RCC 7860 (cell line): ENCODE results near the gene IKZF1.

Experiments
- DNase-seq: peaks from one replicate; pipeline ENCODE4 v3.0.0-alpha.2; 2015; ENCODE audit warnings: low spot score
- FAIRE-seq: peaks from 2 replicates; lab custom pipeline; 2012; peaks lifted over from hg19 to GRCh38; lab: Jason Lieb, UNC

Gene IKZF1

DNA sequence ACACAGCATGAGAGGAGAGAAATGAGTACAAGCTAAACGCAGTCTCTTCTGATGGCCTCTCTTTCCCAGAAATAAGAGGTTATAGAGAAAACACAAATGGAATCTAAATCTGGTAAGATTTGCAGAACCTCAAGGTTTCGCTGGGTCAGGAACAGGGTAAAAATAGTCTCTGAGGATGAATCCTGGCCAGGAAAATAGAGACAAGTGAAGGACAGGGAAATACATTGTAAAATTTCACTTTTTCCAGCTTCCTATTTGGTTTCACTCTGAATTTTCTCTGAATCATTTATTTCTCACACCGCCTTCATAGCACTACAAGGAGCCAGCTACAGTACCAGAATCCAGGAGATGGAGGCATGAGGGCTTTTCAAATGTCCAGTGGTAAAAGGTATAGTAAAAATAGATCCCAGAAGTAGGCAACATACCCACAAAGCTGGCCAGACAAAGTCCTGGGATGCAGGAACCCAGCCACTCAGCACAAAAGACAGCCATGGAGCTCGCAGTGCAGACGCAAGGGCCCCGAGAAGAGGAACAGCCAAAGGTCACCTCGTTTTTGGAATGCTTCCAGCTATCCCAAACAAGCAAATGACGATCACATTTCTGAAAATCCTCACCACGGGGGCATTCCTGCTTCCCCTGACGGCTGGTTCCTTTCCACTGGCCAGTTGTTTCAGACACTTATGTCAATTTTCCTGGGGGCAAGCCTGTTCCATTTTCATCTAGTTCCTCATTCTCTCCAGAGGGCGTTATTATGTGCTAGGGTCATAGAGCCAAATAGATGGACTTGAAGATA lies 21.5 kb upstream of the IKZF1 start:
- no peak for DNase-seq
- no peak for FAIRE-seq

GRCh38 chr7:50283731-50284130 lies 20.8 kb upstream of the IKZF1 start:
- FAIRE-seq (no peak), DNase-seq (no peak)

GRCh38 chr7:50284296-50284695 lies 20.2 kb upstream of the IKZF1 start:
- no peak for DNase-seq
- no peak for FAIRE-seq

DNA sequence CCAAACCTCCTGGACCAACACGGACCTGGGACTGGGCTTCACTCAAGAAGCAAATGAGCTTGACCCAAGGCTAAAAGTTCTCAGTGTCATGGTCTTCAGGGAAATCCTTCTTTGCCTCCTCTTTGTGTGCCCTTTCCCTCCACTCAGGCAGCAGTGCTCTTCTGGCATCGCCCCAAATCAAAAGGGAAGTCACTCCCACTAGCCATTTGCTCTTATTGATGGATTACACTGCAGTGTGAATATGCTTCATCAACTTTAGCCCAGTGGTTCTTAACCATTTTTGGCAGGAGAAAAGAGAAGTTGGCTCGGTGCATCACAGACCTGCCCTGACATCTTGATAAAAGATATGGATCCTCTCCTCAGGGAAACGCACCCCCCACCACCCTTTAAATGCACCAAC lies 19.2 kb upstream of the IKZF1 start:
- DNase-seq = no peak
- FAIRE-seq = no peak

DNA sequence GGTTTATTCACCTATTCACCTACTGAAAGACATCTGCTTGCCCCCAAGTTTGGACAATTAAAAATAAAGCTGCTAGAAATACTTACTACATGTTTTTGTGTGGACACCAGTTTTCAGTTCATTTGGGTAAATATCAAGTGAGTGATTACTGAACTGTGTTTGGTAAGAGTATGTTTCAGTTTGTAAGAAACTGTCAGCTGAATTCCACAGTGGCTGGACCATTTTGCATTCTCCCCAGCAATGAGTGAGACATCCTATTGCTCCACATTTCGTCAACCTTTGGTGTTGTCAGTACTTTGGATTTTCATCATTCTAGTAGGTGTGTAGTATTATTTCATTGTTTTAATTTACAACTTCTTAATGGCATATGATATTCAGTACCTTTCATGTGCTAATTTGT lies 17.4 kb upstream of the IKZF1 start:
- DNase-seq = no peak
- no peak for FAIRE-seq

DNA sequence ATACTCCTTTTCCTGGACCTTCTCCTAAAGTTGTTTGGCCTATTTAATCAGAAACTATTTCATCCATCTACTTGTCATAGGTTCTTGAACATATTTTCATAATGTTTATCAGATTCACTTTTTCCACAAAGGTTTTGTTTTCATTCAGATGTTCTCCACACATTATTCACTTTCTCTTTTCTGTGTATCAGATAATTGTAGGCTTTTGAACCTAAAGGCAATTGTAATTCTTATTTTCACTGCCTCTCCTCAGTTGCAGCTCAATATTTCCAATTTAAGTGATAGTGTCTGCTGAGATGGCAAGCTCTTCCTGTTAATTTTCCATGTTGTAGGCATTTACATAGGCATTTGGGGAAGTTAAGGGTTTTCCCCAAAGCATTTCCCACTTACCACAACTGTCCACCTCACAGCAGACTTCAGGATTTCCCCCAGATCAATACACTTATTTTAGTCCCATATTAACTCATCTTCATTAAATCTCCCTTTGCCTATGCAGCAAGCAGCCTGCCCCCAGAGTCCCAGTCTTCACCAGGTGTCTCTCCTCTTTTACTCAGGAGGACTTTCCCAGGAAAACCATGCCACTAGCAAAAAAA lies 12.3 kb upstream of the IKZF1 start:
- FAIRE-seq (no peak), DNase-seq (no peak)

GRCh38 chr7:50292763-50293162 lies 11.8 kb upstream of the IKZF1 start:
- FAIRE-seq = no peak
- DNase-seq = no peak

- FAIRE-seq = no peak
Measured at GRCh38 chr7:50293509-50294179, 10.9 kb upstream of the IKZF1 start.

DNA sequence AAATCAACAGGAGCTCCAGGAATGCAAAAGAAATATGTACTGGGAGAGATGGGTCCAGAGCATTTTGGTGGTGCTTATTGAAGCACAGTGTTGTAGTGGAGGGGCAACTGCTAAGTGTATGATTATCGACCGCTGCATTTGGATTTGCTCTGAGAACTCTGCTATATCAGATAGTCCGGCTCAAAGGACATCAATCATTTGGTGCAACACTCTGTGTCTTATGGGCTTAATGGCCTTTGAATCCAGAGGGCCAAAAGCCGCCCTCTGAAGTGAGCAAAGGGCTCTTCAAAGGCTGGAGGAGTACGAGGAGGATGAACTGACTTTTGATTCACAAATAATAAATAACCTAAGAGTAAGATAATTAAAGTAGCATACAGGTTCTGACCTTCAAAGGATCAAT lies 9.4 kb upstream of the IKZF1 start:
- FAIRE-seq (no peak), DNase-seq (no peak)

More at GRCh38 chr7:50293509-50294179, 10.9 kb upstream of the IKZF1 start:
- DNase-seq = no peak

DNA sequence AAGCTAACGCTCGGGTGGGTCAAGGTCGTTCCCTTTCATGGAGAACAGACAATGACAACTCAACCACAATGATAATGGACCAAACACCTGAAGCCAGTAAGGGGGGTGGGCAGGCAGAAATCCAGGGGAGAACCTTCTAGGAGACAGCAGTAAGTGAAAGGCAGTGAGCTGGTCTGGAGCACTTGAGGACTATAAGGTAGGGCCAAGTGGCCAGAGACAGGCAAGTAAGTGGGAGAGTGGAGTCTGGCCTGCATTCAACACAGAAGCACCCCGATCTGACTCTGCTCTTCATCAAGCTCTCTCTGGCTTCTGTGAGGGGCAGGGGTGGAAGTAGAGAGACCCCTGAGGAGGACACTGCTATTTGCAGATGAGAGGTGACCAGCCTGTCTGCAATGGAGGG lies 7.7 kb upstream of the IKZF1 start:
- no peak for DNase-seq
- FAIRE-seq = no peak

DNA sequence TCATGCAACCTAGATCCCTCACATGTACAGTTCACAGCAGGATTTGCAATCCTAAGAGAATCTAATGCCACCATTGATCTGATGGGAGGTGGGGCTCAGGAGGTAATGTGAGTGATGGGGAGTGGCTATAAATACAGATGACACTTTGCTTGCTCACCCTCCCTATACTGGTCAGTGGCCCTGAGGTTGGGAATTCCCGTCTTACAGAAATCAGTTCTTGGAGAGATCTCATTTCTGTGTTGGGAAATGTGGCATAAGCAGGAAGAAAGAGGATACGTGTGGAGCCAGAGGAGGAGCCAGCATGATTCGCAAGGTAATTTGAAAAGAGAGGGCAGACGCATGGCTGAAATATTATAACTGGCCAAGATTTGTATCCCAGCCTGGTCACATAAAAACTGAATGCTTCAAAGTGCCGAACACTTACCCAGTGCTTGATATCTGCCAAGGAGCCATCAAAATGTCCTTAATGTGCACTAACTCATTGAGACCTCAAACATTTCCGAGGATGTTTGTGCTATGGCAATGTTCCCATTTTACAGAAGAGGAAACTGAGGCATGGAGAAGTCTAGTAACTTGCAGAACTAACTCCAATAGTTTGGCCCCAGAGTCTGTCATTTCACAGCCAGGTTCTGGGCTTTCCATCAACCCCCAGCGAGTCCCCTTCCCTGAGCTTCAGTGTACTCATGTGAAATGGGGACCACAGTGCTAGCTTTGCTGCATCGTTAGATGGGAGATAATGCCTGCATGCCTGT lies 5.5 kb upstream of the IKZF1 start:
- no peak for FAIRE-seq
- no peak for DNase-seq

DNA sequence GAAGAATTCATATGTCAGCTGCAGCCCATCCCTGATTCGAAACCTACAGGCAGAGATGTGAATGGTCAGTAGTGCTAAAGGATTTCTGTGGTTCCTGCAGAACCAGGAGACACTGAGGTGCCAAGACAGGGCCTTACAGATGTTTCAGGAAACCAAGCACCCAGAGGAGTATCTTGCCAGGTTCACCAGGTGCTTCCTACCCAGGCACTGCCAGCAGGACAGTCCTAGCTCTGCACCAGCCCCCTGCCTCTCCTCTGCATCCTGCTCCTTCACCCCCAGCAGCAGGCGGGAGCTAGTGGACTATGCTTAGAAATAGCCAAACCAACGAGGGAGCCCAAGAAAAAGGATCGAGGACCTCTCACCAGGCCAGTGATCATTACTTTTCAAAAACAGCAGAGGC lies 4.2 kb upstream of the IKZF1 start:
- DNase-seq (no peak), FAIRE-seq (no peak)

- FAIRE-seq (no peak), DNase-seq (no peak)
Measured at GRCh38 chr7:50302486-50303334, 1.8 kb upstream of the IKZF1 start.

- DNase-seq = no peak
- no peak for FAIRE-seq
Measured at GRCh38 chr7:50303335-50304128, 984 bp upstream of the IKZF1 start.

- no peak for FAIRE-seq
Measured at GRCh38 chr7:50304911-50305582, 531 bp downstream of the IKZF1 start.

DNA sequence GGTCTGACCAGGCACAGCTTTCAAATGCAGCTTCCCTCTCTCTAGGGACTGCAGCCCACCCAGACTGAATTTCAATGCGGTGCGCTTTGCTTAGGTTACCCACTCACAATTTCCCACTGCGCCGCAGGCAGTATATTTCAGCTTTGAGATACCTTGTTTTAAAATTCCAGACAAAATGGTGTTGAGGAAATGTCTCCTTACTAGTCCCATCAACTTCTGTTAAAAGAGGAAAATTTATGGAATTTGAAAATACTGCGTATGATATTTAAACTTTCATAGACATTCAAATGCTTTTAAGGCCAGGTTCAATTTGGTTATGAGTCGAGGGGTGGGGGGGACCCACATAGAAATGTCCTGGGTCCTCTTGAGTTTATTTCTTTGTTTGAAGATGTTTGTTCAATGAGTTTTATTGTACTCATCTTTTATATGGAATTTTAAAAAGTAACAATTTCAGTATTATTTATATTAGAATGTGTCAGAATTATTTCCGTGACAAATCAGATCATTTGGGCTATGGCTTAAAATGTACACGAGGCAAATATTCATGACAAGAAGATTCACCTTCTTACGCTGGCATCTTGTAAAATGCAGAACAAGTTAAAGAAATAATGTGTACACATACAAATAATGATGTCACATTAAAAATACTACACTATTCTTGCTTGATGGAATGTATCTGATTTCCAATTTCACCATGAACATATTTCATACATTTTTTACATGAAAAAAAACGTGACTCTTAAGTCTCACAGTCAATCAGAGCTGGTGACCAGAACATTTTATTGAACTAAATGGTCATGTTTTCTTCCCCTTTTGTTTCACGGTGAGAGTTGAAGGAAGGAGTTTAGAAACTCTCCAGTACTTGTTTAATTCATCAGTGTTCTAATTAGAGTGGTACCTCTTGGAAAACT lies 1.3 kb downstream of the IKZF1 start:
- DNase-seq (no peak), FAIRE-seq (no peak)

More at GRCh38 chr7:50304911-50305582, 531 bp downstream of the IKZF1 start:
- no peak for DNase-seq

DNA sequence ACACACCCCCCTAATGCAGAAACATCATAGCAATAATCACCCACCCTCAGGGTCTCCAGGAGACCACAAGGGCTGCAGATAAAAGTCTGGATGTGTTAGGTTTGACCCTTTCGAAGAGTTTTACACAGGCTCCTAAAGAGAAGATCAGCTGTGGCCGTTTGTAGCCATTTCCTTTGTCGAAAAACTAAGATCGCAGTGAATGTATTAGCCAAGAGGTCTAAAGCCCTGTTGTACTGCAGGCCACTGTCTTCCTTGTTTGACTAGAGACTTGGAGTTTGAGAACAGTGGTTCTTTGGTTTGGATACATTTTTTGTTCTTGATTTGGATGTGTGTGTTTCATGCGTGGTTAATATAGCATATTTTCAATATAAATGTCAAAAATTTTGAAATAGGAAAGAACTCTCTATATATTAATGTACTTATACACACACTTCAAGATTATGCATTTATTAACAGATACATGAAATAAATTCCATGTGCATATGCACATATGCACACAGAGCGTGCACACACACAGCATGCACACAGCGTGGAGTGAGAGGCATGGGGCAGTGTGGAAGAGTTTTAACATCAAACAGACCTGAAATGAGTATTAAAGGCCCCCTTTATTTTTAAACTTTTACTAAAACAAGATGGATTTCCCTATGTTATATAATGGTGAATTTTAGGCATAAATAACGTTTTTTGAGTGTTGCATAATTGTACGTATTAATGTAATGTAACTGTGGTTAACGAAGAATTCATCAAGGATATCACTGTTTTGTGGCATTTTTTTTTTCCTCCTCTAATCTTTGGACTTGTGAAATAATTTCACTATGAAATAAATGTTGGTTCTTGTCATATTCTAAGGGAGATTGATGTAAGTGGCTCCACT lies 2.2 kb downstream of the IKZF1 start:
- no peak for DNase-seq

More for the DNA sequence above, 2.2 kb downstream of the IKZF1 start:
- FAIRE-seq = no peak
